GM18867 (cell line): ENCODE data around the gene STON1.
"Not testable (repeated sequence)": the region's sequence is repeated elsewhere in the genome, so short reads cannot be mapped to it uniquely, and the experiment has no call there.

ENCODE experiments used
- ATAC-seq: cut with Tn5 transposase; IDR thresholded peaks from one replicate; pipeline ENCODE4 v1.9.1; 2021; ENCODE audit warnings: mild to moderate bottlenecking, moderate library complexity; ENCODE audit not compliant: unreplicated experiment

Gene STON1

DNA sequence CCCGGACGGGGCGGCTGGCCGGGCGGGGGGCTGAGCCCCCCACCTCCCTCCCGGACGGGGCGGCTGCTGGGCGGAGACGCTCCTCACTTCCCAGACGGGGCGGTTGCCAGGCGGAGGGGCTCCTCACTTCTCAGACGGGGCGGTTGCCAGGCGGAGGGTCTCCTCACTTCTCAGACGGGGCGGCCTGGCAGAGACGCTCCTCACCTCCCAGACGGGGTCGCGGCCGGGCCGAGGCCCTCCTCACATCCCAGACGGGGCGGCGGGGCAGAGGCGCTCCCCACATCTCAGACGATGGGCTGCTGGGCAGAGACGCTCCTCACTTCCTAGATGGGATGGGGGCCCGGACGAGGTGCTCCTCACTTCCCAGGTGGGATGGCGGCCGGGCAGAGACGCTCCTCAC is 84.6 kb downstream of the STON1 start:
- not testable (repeated sequence) for ATAC-seq

GRCh38 chr2:48617618-48618017 is 87.7 kb downstream of the STON1 start, which contains the start of gene GTF2A1L:
GTF2A1L (plus strand) TSS chr2:48617856; CDS start chr2:48617875, 19 bp downstream.
- no peak for ATAC-seq

- ATAC-seq = no peak
These were observed 89.6 kb downstream of the STON1 start for GRCh38 chr2:48619526-48619925.

DNA sequence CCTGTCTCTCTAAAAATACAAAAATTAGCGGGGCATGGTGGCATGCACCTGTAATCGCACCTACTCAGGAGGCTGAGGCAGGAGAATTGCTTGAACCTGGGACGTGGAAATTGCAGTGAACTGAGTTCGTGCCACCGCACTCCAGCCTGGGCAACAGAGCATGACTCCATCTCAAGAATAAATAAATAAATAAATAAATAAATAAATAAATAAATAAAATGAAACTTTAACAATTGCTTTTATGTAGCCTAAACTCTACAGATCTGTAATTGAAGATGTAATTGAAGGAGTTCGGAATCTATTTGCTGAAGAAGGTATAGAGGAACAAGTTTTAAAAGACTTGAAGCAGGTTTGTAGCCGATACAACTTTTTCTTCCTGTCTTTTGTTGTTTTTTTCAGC is 90.7 kb downstream of the STON1 start:
- no peak for ATAC-seq

DNA sequence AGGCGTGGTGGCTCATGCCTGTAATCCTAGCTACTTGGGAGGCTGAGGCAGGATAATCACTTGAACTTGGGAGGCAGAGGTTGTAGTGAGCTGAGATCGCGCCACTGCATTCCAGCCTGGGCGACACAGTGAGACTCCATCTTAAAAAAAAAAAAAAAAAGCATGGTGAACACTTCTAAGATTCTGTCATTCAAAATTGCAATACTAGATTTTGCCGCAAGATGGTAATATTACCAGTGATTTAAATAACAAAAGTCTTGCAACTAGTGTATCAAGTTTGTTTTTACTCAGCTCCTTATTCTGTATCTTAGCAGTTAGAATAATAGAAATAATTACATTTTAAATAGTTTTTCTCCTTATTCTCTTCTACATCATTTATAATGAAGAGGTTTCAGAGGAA is 92.7 kb downstream of the STON1 start:
- not testable (repeated sequence) for ATAC-seq

DNA sequence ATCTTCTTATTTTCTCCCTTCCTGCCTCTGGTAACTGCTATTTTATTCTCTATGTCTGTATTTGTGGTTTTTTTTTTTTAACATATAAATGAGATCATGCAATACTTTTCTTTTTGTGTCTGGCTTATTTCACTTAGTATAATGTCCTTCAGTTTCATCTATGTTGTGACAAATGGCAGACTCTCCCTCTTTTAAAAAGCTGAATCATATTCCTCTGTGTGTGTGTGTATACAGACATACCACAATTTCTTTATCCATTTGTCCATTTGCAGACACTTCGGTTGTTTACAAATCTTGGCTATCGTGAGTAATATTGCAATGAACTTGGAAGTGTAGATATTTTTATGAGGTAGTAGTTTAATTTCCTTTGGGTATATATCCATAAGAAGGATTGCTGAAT is 94.7 kb downstream of the STON1 start:
- ATAC-seq = no peak

DNA sequence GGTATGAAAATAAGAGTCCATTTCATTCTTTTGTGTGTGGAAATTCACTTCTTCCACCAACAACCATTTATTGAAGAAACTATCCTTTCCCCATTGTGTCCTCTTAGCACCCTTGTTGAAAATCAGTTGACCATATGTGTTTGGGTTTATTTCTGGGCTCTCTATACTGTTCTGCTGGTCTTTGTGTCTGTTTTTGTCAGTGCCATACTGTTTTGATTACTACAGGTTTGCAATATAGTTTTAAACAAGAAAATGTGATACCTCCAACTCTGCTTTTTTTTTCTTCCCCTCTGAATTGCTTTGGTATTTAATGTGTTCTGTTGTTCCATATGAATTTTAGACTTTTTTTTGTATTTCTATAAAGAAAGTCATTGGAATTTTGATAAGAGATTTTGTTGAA is 96.1 kb downstream of the STON1 start:
- no peak for ATAC-seq

GRCh38 chr2:48633143-48633542 is 103.2 kb downstream of the STON1 start:
- ATAC-seq = no peak

DNA sequence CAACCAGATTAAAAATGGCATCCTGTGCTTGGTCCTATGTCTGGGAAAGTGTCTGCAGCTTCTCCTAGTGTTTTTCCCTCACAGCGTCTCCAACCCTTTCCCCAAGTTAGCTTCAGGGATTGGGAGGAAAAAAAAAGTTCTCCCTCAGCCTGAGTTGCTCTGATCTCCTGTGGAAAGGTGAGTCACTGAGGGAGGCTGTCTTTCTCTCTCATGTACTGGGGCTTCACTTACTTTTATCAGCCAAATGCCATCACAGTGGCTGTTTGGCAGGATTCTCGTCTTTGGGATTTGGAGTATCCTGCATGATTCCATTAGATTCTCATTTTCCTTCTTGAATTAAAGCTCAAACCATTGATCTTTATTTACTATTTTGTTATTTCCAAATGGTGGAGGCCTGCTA is 105.8 kb downstream of the STON1 start:
- no peak for ATAC-seq

GRCh38 chr2:48638261-48638660 is 108.3 kb downstream of the STON1 start:
- no peak for ATAC-seq
